Neutrophil (primary cell): ENCODE results near the gene ACKR2.

Experiments used
- H3K27ac ChIP-seq: fragments of 200-600 bp; sonication (generic); 2 replicates; pipeline ENCODE4 v1.5.1; 2016; ENCODE audit warnings: mild to moderate bottlenecking, moderate library complexity
- H3K27me3 ChIP-seq: fragments of 200-600 bp; sonication (generic); 2 replicates; pipeline ENCODE4 v1.6.0; 2016; ENCODE audit warnings: mild to moderate bottlenecking
- H3K36me3 ChIP-seq: fragments of 200-600 bp; sonication (generic); 2 replicates; pipeline ENCODE4 v1.5.1; 2017
- H3K4me1 ChIP-seq, 2 experiments: fragments of 200-600 bp in 1 of 2; sonication (generic) in 1 of 2; 1 replicate in 1 of 2; 2 replicates in 1 of 2; pipeline versions ENCODE4 v1.5.1 to v1.6.1; 2013 to 2016; ENCODE audit warnings: low read depth in 1 of 2, low read length in 1 of 2, mild to moderate bottlenecking in 1 of 2, moderate library complexity in 1 of 2; ENCODE audit not compliant: control insufficient read depth in 1 of 2, insufficient read depth in 1 of 2
- H3K4me3 ChIP-seq, 2 experiments: fragments of 200-600 bp in 1 of 2; sonication (generic) in 1 of 2; 1 replicate in 1 of 2; 2 replicates in 1 of 2; pipeline ENCODE4 v1.5.1; 2013 to 2016; ENCODE audit warnings: low read depth in 1 of 2, low read length in 1 of 2, mild to moderate bottlenecking in 1 of 2, moderate library complexity in 1 of 2
- H3K9me3 ChIP-seq: fragments of 200-600 bp; sonication (generic); 2 replicates; pipeline ENCODE4 v1.5.1; 2016
- CTCF ChIP-seq: fragments of 200-600 bp; sonication (generic); IDR thresholded peaks from 2 replicates; pipeline ENCODE4 v1.5.1; 2016; ENCODE audit warnings: antibody characterized with exemption

ACKR2 gene

DNA sequence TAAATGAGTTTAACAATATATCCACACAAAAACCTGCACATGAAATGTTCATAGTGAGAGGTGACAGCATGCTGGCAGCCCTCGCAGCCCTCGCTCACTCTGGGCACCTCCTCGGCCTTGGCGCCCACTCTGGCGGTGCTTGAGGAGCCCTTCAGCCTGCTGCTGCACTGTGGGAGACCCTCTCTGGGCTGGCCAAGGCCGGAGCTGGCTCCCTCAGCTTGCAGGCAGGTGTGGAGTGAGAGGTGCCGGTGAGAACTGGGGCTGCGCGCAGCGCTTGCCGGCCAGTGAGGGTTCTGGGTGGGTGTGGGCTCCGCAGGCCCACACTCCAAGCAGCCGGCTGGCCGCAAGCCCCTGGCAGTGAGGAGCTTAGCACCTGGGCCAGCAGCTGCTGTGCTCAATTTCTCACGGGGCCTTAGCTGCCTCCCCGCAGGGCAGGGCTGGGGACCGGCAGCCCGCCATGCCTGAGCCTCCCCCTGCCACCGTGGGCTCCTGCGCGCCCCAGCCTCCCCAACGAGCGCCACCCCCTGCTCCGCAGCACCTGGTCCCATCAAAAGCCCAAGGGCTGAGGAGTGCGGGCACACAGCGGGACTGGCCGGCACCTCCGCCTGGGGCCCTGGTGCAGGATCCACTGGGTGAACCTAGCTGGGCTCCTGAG lies 39.6 kb upstream of the ACKR2 start:
- H3K4me3 ChIP-seq = no peak overlapping the region
- TF ChIP-seq CTCF = no peak
- no peaks in the 10 kb centered on the region for H3K27me3 ChIP-seq
- H3K27ac ChIP-seq = no peak overlapping the region
- no peaks in the 10 kb centered on the region for H3K36me3 ChIP-seq
- H3K9me3 ChIP-seq = no peaks in the 10 kb centered on the region
- H3K4me1 ChIP-seq = peaks cover 26 to 33% of the 10 kb centered on the region in 2 experiments

- Histone ChIP-seq H3K27ac (peak overlapping the region; percentile 99), H3K4me3 (no peak overlapping the region), H3K4me1 (peaks cover 26 to 28% of the 10 kb centered on the region in 2 experiments), H3K9me3 (no peaks in the 10 kb centered on the region), H3K36me3 (no peaks in the 10 kb centered on the region), H3K27me3 (no peaks in the 10 kb centered on the region)
- TF ChIP-seq CTCF = no peak
These were observed 38.0 kb upstream of the ACKR2 start for GRCh38 chr3:42771271-42771670.

- Histone ChIP-seq H3K4me3 (peak within 1 kb of the TSS; percentile 68 to 75), H3K27me3 (no peaks in the 10 kb centered on the region), H3K27ac (peak within 1 kb of the TSS; percentile 99), H3K36me3 (no peaks in the 10 kb centered on the region), H3K9me3 (no peaks in the 10 kb centered on the region), H3K4me1 (peaks cover 23 to 26% of the 10 kb centered on the region in 2 experiments)
- TF ChIP-seq CTCF = no peak
These were observed 36.4 kb upstream of the ACKR2 start, which contains the start of gene CCDC13 for GRCh38 chr3:42772670-42773408. Gene CCDC13, minus strand, starts transcription at chr3:42773253. Its CDS starts 14,908 bp downstream, at chr3:42758345.

DNA sequence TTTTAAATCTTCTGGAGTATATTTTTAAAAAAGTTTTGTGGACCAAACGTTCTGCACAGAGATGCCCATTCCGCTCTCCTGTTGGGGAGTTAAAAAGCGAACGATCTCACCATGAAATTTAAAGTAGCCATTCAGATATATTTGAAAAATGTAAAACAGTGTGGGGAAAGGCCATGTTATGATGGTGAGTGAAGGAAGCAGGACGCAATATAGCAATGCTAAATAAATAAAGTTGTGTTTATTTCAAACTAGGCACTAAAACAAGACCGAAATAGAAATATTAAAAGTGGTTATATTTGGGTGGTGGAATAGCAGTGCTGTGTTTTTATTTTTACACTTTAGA lies 35.9 kb upstream of the ACKR2 start:
- peak overlapping the region; percentile 99 for H3K27ac ChIP-seq
- no peaks in the 10 kb centered on the region for H3K9me3 ChIP-seq
- H3K4me1 ChIP-seq = peaks cover 23 to 26% of the 10 kb centered on the region in 2 experiments
- peak overlapping the region; percentile 68 to 75 for H3K4me3 ChIP-seq
- no peaks in the 10 kb centered on the region for H3K36me3 ChIP-seq
- H3K27me3 ChIP-seq = no peaks in the 10 kb centered on the region
- no peak for TF ChIP-seq CTCF

- TF ChIP-seq CTCF = no peak
- Histone ChIP-seq H3K36me3 (peaks cover 4% of the 10 kb centered on the region), H3K9me3 (no peaks in the 10 kb centered on the region), H3K4me1 (peaks cover 3% of the 10 kb centered on the region in 2 experiments), H3K27ac (no peak overlapping the region), H3K4me3 (no peak overlapping the region), H3K27me3 (no peaks in the 10 kb centered on the region)
These were observed 30.6 kb upstream of the ACKR2 start for GRCh38 chr3:42778644-42779043.
